IMR-90 (cell line): ENCODE results near the gene NPBWR2. TPM values are rescaled to one million over a fixed set of nuclear protein-coding genes. Genes with fewer than 3 reads are reported as not detected.
"Not testable (repeated sequence)": the region's sequence is repeated elsewhere in the genome, so short reads cannot be mapped to it uniquely, and the experiment has no call there.

Experiments used
- ATAC-seq: fragments of 200-7000 bp; cut with Tn5 transposase; 2 replicates; pipeline ENCODE4 v1.9.1; 2020; ENCODE audit warnings: low read depth, mild to moderate bottlenecking, moderate library complexity
- BruUV-seq: library from RNA; stranded (reverse); fragments of 400-500 nt; replicated peaks from 2 replicates; lab custom pipeline; 2021; lab: Mats Ljungman, UMichigan
- CTCF ChIA-PET: fragments of 300-600 bp; formaldehyde crosslinking; extraction: SDS; loops from one replicate; lab custom pipeline; 2021; ENCODE audit warnings: antibody characterized with exemption; lab: Yijun Ruan, JAX
- POLR2A ChIA-PET: fragments of 300-600 bp; sonication (Branson Sonifier 250); formaldehyde crosslinking; loops from one replicate; lab custom pipeline; 2022; ENCODE audit warnings: antibody characterized with exemption; ENCODE audit not compliant: unreplicated experiment; lab: Charles Lee
- DNase-seq: peaks from one replicate; pipeline ENCODE4 v3.0.0; 2013
- H2AFZ ChIP-seq: replicated peaks from 2 replicates; pipeline ENCODE3; 2013; ENCODE audit warnings: low read length, mild to moderate bottlenecking; ENCODE audit not compliant: poor library complexity
- H2AK5ac ChIP-seq: 2 replicates; pipeline ENCODE4 v1.6.1; 2013; ENCODE audit warnings: low read depth, low read length, inconsistent platforms
- H2AK9ac ChIP-seq: replicated peaks from 2 replicates; pipeline ENCODE3; 2013; ENCODE audit warnings: mild to moderate bottlenecking, low read depth, low read length, moderate library complexity; ENCODE audit not compliant: poor library complexity
- H2BK120ac ChIP-seq: 2 replicates; pipeline ENCODE4 v1.6.1; 2013; ENCODE audit warnings: low read depth, low read length, inconsistent platforms
- H2BK15ac ChIP-seq: 3 replicates; pipeline ENCODE4 v1.6.1; 2013; ENCODE audit warnings: low read depth, low read length, inconsistent platforms
- H2BK20ac ChIP-seq: 2 replicates; pipeline ENCODE4 v1.6.1; 2013; ENCODE audit warnings: low read depth, mild to moderate bottlenecking, inconsistent platforms, low read length, moderate library complexity
- H2BK5ac ChIP-seq: 2 replicates; pipeline ENCODE4 v1.6.1; 2013; ENCODE audit warnings: mild to moderate bottlenecking, low read depth, low read length, inconsistent platforms; ENCODE audit not compliant: poor library complexity, severe bottlenecking
- H3K14ac ChIP-seq: replicated peaks from 2 replicates; pipeline ENCODE4 v1.6.1; 2013; ENCODE audit warnings: low read depth, low read length, inconsistent platforms
- H3K18ac ChIP-seq: 2 replicates; pipeline ENCODE4 v1.6.1; 2013; ENCODE audit warnings: low read depth, low read length, control low read depth
- H3K23ac ChIP-seq: 2 replicates; pipeline ENCODE4 v1.6.1; 2013; ENCODE audit warnings: low read depth, low read length, inconsistent platforms
- H3K27ac ChIP-seq: 2 replicates; pipeline ENCODE4 v1.5.1; 2013; ENCODE audit warnings: mild to moderate bottlenecking, control low read depth, low read length; ENCODE audit not compliant: insufficient read depth
- H3K27me3 ChIP-seq: 2 replicates; pipeline ENCODE4 v1.6.1; 2013; ENCODE audit warnings: low read length; ENCODE audit not compliant: control insufficient read depth, insufficient read depth
- H3K36me3 ChIP-seq: 2 replicates; pipeline ENCODE4 v1.6.1; 2013; ENCODE audit warnings: low read length, mixed read lengths; ENCODE audit not compliant: control insufficient read depth, insufficient read depth
- H3K4ac ChIP-seq: 2 replicates; pipeline ENCODE4 v1.6.1; 2013; ENCODE audit warnings: low read depth, low read length, inconsistent platforms
- H3K4me1 ChIP-seq: 2 replicates; pipeline ENCODE4 v1.6.1; 2013; ENCODE audit warnings: low read length, mixed read lengths; ENCODE audit not compliant: control insufficient read depth, insufficient read depth
- H3K4me2 ChIP-seq: 2 replicates; pipeline ENCODE4 v1.6.1; 2013; ENCODE audit warnings: low read depth, mild to moderate bottlenecking, control low read depth, low read length, moderate library complexity
- H3K4me3 ChIP-seq: 2 replicates; pipeline ENCODE4 v1.5.1; 2013; ENCODE audit warnings: low read depth, mild to moderate bottlenecking, control low read depth, low read length, moderate library complexity; ENCODE audit not compliant: insufficient read depth
- H3K56ac ChIP-seq: 2 replicates; pipeline ENCODE4 v1.6.1; 2013; ENCODE audit warnings: low read length, inconsistent platforms; ENCODE audit not compliant: insufficient read depth; ENCODE audit errors: extremely low read depth
- H3K79me1 ChIP-seq, 2 experiments: 2 replicates each; pipeline ENCODE4 v1.6.1; 2013; ENCODE audit warnings: low read length in 2 of 2, inconsistent platforms in 1 of 2, low read depth in 1 of 2
- H3K9ac ChIP-seq: 2 replicates; pipeline ENCODE4 v1.6.1; 2013; ENCODE audit warnings: low read depth, low read length, control low read depth
- H3K9me1 ChIP-seq: 2 replicates; pipeline ENCODE4 v1.6.1; 2013; ENCODE audit warnings: low read length, inconsistent platforms; ENCODE audit not compliant: insufficient read depth
- H3K9me3 ChIP-seq: 2 replicates; pipeline ENCODE4 v1.6.1; 2013; ENCODE audit warnings: low read length; ENCODE audit not compliant: control insufficient read depth, insufficient read depth
- H4K20me1 ChIP-seq: 2 replicates; pipeline ENCODE4 v1.6.1; 2013; ENCODE audit warnings: low read length, inconsistent platforms; ENCODE audit not compliant: insufficient read depth
- H4K5ac ChIP-seq: 2 replicates; pipeline ENCODE4 v1.6.1; 2013; ENCODE audit warnings: mild to moderate bottlenecking, low read depth, low read length, control low read depth
- H4K8ac ChIP-seq, 2 experiments: 2 replicates each; pipeline ENCODE4 v1.6.1; 2013; ENCODE audit warnings: low read depth in 2 of 2, low read length in 2 of 2, control low read depth in 1 of 2, inconsistent platforms in 1 of 2
- H4K91ac ChIP-seq: 2 replicates; pipeline ENCODE4 v1.6.1; 2013; ENCODE audit warnings: low read depth, low read length, inconsistent platforms; ENCODE audit not compliant: insufficient read depth
- WGBS, 2 experiments: methylation state at CpG; one replicate each; pipeline versions ENCODE4 v1.1.5 to v1.1.7; 2013; ENCODE audit warnings: missing lambda C conversion rate in 2 of 2; ENCODE audit not compliant: insufficient read length in 1 of 2; ENCODE audit errors: extremely low coverage in 2 of 2; 5-methylcytosine and 5-hydroxymethylcytosine counted together
- dilution Hi-C: fragments of 300-500 bp; cut with HindIII; formaldehyde crosslinking; loops from one replicate; pipeline ENCODE4 v1.14.3; 2018; ENCODE audit warnings: low sequenced_read_pairs; ENCODE audit not compliant: unreplicated experiment
- in situ Hi-C: fragments of 300-500 bp; cut with MboI; formaldehyde crosslinking; loops from 3 replicates; pipeline ENCODE4 v1.14.3; 2019; ENCODE audit warnings: low sequenced_read_pairs, inconsistent platforms, mixed read lengths
- intact Hi-C: fragments of 100-400 bp; cut with micrococcal nuclease; formaldehyde crosslinking; loops from 2 replicates; pipeline ENCODE4 v1.10.0; 2022
- polyA plus RNA-seq, 3 experiments: library from polyadenylated mRNA; depleted of rRNA; stranded (reverse); fragments of >200 nt; gene quantifications; 2 replicates each; pipeline ENCODE4 v1.2.3, GENCODE V29; 2012; ENCODE audit warnings: low replicate concordance in 1 of 3
- total RNA-seq: library from RNA; depleted of rRNA; stranded (reverse); fragments of >200 nt; gene quantifications from 2 replicates; pipeline ENCODE4 v1.2.3, GENCODE V29; 2012

The NPBWR2 gene
- total and polyA plus RNA-seq, 2 of the 4 experiments (the other 2 are of a cell fraction): not detected

- POLR2A ChIA-PET, H2BK15ac ChIP-seq, H2AK5ac ChIP-seq, H3K4me3 ChIP-seq, H3K56ac ChIP-seq, H3K9ac ChIP-seq, H4K8ac ChIP-seq, H3K79me1 ChIP-seq, H3K23ac ChIP-seq, BruUV-seq, H4K20me1 ChIP-seq, H3K4me1 ChIP-seq, H3K9me1 ChIP-seq, H2AFZ ChIP-seq, H4K5ac ChIP-seq, ATAC-seq, H4K91ac ChIP-seq, H3K18ac ChIP-seq, H3K4ac ChIP-seq, H2AK9ac ChIP-seq, H3K14ac ChIP-seq, H2BK5ac ChIP-seq, H2BK120ac ChIP-seq, in situ Hi-C loops, H3K36me3 ChIP-seq, CTCF ChIA-PET, dilution Hi-C loops, H2BK20ac ChIP-seq, intact Hi-C loops, H3K27ac ChIP-seq, H3K4me2 ChIP-seq, H3K9me3 ChIP-seq, DNase-seq: not testable (repeated sequence)
- peaks cover 22% of the 10 kb centered on the region for H3K27me3 ChIP-seq
- WGBS, 2 experiments: 80% methylated on average over 10 of the region's 11 CpGs; no CpG with 5 or more reads in 1 of the 2 experiments
These were observed 15.6 kb upstream of the NPBWR2 start for GRCh38 chr20:64122927-64123326.
